Spleen (tissue), 7 donors: ENCODE measurements around the gene EPHB2.

ENCODE experiments used
- CTCF ChIP-seq, 11 experiments: fragments of 200-600 bp in 7 of 11; fragments of 450-650 bp in 4 of 11; sonication (generic) in 4 of 11; IDR thresholded peaks in 8 of 11; conservative IDR thresholded peaks in 3 of 11; 1 replicate in 7 of 11; 2 replicates in 4 of 11; pipeline versions ENCODE4 v1.4.0 to v1.8.0; 2016 to 2021; ENCODE audit warnings: antibody characterized with exemption in 11 of 11, inconsistent platforms in 4 of 11, mild to moderate bottlenecking in 1 of 11
- POLR2A ChIP-seq, 3 donors: fragments of 450-650 bp; IDR thresholded peaks; one replicate each; pipeline ENCODE4 v1.5.1; 2017; ENCODE audit warnings: antibody characterized with exemption in 3 of 3, mild to moderate bottlenecking in 1 of 3
- donor health status: DM: no; HTN: no; CAD: no; lungs with moderate emphysema.
- donor health status: DM: no; HTN: no; CAD: no.
- donor health status: DM: no; HTN: no; CAD: no.

DNA sequence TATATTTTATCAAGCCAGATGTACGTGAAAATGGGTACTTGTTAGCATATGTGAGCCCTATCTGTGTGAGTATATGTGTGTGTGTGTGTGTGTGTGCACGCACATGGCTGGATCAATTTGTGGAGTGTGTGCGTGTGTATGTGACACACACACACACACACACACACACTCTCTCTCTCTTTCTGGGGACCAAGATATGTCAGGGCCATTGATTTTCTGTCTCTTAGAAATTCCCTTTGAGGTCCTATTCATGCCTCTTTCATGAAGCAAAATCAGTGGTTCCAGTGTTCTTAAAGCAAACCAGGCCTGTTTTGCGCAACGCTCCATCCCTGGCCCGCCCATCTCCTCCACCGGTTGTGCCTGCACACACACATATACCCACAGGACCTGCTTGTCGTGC, 90.0 kb downstream of the EPHB2 start:
- no peak for TF ChIP-seq POLR2A (IDR thresholded peaks at IDR 0.05)
- TF ChIP-seq CTCF (IDR thresholded peaks at IDR 0.05 in 8 of 11, conservative IDR thresholded peaks at IDR 0.05 in 3 of 11): no peak
